Liver (tissue), 3 donors: ENCODE data around the gene ILKAP.

Source experiments
- FOXA1 ChIP-seq: IDR thresholded peaks from 2 replicates; pipeline ENCODE4 v1.6.1; 2016; ENCODE audit warnings: antibody characterized with exemption
- RAD21 ChIP-seq, 2 donors: IDR thresholded peaks; 2 replicates each; pipeline ENCODE4 v1.6.1; 2016; ENCODE audit warnings: antibody characterized with exemption in 2 of 2, mild to moderate bottlenecking in 2 of 2
- SP1 ChIP-seq: IDR thresholded peaks from 2 replicates; pipeline ENCODE4 v1.6.1; 2018; ENCODE audit warnings: antibody characterized with exemption, mild to moderate bottlenecking
- YY1 ChIP-seq: IDR thresholded peaks from 2 replicates; pipeline ENCODE4 v1.6.1; 2016; ENCODE audit warnings: antibody characterized with exemption, mild to moderate bottlenecking
- TF ChIP-seq, protein P1 (sequence below): fragments of 150-350 bp; IDR thresholded peaks from 2 replicates; pipeline ENCODE4 v1.5.1; 2017; ENCODE audit warnings: improper control_type of control experiment, low read depth, low read length; ENCODE audit not compliant: missing input control
- TF ChIP-seq, protein P2 (sequence below): IDR thresholded peaks from 2 replicates; pipeline ENCODE4 v1.6.1; 2016; ENCODE audit warnings: antibody characterized with exemption
- donor health status: healthy.
- donor health status: healthy.

DNA sequence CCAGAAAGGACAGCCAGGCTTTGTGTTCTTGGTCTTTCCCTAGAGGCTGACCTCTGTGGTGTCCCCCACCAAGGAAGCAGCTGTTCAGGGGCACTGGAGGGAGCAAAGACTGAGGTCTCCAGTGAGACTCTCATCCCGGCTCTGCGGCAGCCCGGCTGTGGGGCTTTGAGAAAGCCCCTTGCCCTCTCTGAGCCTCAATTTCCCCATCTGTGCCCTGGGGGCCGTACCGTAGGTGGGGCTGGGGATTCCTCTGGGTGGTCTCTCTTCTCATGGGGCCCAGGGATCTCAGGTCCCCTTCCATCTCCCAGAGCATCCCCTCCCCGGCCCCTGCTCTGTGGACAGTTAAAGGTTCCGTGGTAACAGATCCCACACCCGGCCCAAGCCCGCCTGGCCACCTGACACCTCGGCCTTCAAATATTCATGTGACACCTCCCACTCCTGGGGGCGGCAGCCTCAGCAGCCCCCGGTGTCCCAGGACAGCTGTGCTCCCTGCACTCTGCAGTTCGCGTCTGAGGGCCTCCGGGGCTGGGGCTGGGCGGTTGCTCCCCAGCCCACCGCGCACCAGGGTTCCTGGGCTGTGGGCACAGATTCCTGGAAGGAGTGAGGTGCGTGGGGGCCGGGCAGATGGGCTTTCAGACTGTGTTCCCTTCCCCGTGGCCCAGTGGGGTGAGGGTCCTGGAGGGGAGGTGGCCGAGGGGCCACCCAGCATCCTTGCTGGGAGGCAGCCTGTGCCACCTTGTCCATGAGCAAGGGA, 80.1 kb downstream of the ILKAP start:
- TF ChIP-seq, protein P1, sequence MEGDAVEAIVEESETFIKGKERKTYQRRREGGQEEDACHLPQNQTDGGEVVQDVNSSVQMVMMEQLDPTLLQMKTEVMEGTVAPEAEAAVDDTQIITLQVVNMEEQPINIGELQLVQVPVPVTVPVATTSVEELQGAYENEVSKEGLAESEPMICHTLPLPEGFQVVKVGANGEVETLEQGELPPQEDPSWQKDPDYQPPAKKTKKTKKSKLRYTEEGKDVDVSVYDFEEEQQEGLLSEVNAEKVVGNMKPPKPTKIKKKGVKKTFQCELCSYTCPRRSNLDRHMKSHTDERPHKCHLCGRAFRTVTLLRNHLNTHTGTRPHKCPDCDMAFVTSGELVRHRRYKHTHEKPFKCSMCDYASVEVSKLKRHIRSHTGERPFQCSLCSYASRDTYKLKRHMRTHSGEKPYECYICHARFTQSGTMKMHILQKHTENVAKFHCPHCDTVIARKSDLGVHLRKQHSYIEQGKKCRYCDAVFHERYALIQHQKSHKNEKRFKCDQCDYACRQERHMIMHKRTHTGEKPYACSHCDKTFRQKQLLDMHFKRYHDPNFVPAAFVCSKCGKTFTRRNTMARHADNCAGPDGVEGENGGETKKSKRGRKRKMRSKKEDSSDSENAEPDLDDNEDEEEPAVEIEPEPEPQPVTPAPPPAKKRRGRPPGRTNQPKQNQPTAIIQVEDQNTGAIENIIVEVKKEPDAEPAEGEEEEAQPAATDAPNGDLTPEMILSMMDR, result no peak
- TF ChIP-seq, protein P2, sequence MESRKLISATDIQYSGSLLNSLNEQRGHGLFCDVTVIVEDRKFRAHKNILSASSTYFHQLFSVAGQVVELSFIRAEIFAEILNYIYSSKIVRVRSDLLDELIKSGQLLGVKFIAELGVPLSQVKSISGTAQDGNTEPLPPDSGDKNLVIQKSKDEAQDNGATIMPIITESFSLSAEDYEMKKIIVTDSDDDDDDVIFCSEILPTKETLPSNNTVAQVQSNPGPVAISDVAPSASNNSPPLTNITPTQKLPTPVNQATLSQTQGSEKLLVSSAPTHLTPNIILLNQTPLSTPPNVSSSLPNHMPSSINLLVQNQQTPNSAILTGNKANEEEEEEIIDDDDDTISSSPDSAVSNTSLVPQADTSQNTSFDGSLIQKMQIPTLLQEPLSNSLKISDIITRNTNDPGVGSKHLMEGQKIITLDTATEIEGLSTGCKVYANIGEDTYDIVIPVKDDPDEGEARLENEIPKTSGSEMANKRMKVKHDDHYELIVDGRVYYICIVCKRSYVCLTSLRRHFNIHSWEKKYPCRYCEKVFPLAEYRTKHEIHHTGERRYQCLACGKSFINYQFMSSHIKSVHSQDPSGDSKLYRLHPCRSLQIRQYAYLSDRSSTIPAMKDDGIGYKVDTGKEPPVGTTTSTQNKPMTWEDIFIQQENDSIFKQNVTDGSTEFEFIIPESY, result no peak
- no peak for TF ChIP-seq SP1
- TF ChIP-seq RAD21 (IDR thresholded peaks at IDR 0.05), result no peak
- TF ChIP-seq YY1, result no peak
- no peak for TF ChIP-seq FOXA1
